Measurements from ENCODE around the gene KRTCAP2. TPM values are rescaled to one million over a fixed set of nuclear protein-coding genes. Genes with fewer than 3 reads are reported as not detected.
A peak's percentile ranks its signal among the peaks of the same experiment; 100 is the strongest.

Gene KRTCAP2
- total and polyA plus RNA-seq, 10 of the 15 experiments (the other 5 are each of a cell fraction or from before 2014, with no cell fraction given) = 61.3 to 238 (median 141) TPM

- no peak for TF ChIP-seq ZNF384 (IDR thresholded peaks at IDR 0.05; ENCODE audit: borderline replicate concordance, low read depth, low read length)
- peak; percentile 84 for TF ChIP-seq RUNX3 (IDR thresholded peaks at IDR 0.05; ENCODE audit: low read length)
- no peak for TF ChIP-seq SMAD1 (IDR thresholded peaks at IDR 0.05; ENCODE audit: low read depth, partially characterized antibody)
- TF ChIP-seq CBX5 (IDR thresholded peaks at IDR 0.05; ENCODE audit: low read depth) = no peak
- no peak for TF ChIP-seq PBX3 (IDR thresholded peaks at IDR 0.05; ENCODE audit: insufficient replicate concordance, low read depth, low read length)
- no peak for TF ChIP-seq RFX5 (IDR thresholded peaks at IDR 0.05; ENCODE audit: low read depth, low read length)
- peak; percentile 93 for TF ChIP-seq POLR2A (IDR thresholded peaks at IDR 0.05; ENCODE audit: low read depth, low read length)
- TF ChIP-seq SIN3A (IDR thresholded peaks at IDR 0.05; ENCODE audit: low read depth, low read length) = peak; percentile 43; the same call in 1 of the 2 replicates
- TF ChIP-seq EED (IDR thresholded peaks at IDR 0.05; ENCODE audit: low read depth) = peak; percentile 51; the same call in 1 of the 2 replicates
- TF ChIP-seq NFYB (IDR thresholded peaks at IDR 0.05; ENCODE audit: insufficient read depth, low read depth, low read length) = no peak
- TF ChIP-seq SREBF2 (IDR thresholded peaks at IDR 0.05; ENCODE audit: low read length) = no peak
- no peak for TF ChIP-seq ZBTB33 (IDR thresholded peaks at IDR 0.05)
- peak; percentile 74 to 90; a peak in 3 of 4 replicates for TF ChIP-seq BHLHE40 (IDR thresholded peaks at IDR 0.05; ENCODE audit: borderline replicate concordance in 1 of 2, low read depth in 2 of 2, low read length in 1 of 2)
- no peak for TF ChIP-seq SMC3 (IDR thresholded peaks at IDR 0.05; ENCODE audit: borderline replicate concordance, low read length)
- no peak for TF ChIP-seq EZH2 (IDR thresholded peaks at IDR 0.05; ENCODE audit: borderline replicate concordance, control insufficient read depth, low read depth, low read length)
- TF ChIP-seq SUZ12 (IDR thresholded peaks at IDR 0.05; ENCODE audit: unreplicated experiment) = no peak
- TF ChIP-seq MYC (IDR thresholded peaks at IDR 0.05; ENCODE audit: insufficient read depth, insufficient read length, insufficient replicate concordance, low read length, severe bottlenecking) = no peak
- no peak for TF ChIP-seq POU2F2 (IDR thresholded peaks at IDR 0.05; ENCODE audit: borderline replicate concordance, low read depth, low read length)
- TF ChIP-seq BCL11A (IDR thresholded peaks at IDR 0.05; ENCODE audit: low read depth, low read length) = no peak
- TF ChIP-seq IRF3 (IDR thresholded peaks at IDR 0.05) = no peak
- no peak for TF ChIP-seq BMI1 (IDR thresholded peaks at IDR 0.05; ENCODE audit: borderline replicate concordance)
- no peak for TF ChIP-seq NR2C1 (IDR thresholded peaks at IDR 0.05)
- TF ChIP-seq DPF2 (IDR thresholded peaks at IDR 0.05) = 0 out of 2 replicates have a peak, but pooled peaks have one; percentile 27
- TF ChIP-seq NR2C2 (IDR thresholded peaks at IDR 0.05; ENCODE audit: borderline replicate concordance, control insufficient read depth, insufficient read length, low read depth) = no peak
- no peak for TF ChIP-seq KAT2A (conservative IDR thresholded peaks at IDR 0.05; ENCODE audit: control insufficient read depth, low read depth, low read length)
- TF ChIP-seq IRF5 (IDR thresholded peaks at IDR 0.05; ENCODE audit: borderline replicate concordance) = no peak
- peak; percentile 80; the same call in 1 of the 2 replicates for TF ChIP-seq POLR2AphosphoS5 (IDR thresholded peaks at IDR 0.05; ENCODE audit: low read length)
These were observed 37.6 kb downstream of the KRTCAP2 start, which contains the start of gene SLC50A1 (continued) for GRCh38 chr1:155135415-155136028.

Measured in GM12878 (cell line).